GM21786 (cell line): Measurements from ENCODE around the gene RASSF5.

Experiments used
- ATAC-seq: cut with Tn5 transposase; IDR thresholded peaks from one replicate; pipeline ENCODE4 v1.9.1; 2021; ENCODE audit not compliant: unreplicated experiment

The RASSF5 gene

GRCh38 chr1:206513312-206514111, 6.2 kb downstream of the RASSF5 start:
- no peak for ATAC-seq

- ATAC-seq, result no peak
These were observed 7.6 kb downstream of the RASSF5 start for GRCh38 chr1:206514813-206515387.

- ATAC-seq, result no peak
These were observed 9.3 kb downstream of the RASSF5 start for GRCh38 chr1:206516728-206516990.

GRCh38 chr1:206517784-206518183, 10.5 kb downstream of the RASSF5 start:
- ATAC-seq, result no peak

GRCh38 chr1:206518206-206518605, 10.9 kb downstream of the RASSF5 start:
- ATAC-seq, result no peak

GRCh38 chr1:206518743-206519142, 11.4 kb downstream of the RASSF5 start:
- no peak for ATAC-seq

- no peak for ATAC-seq
These were observed 13.8 kb downstream of the RASSF5 start for GRCh38 chr1:206521127-206521526.

GRCh38 chr1:206521694-206522402, 14.5 kb downstream of the RASSF5 start:
- ATAC-seq, result no peak

- ATAC-seq, result no peak
These were observed 17.5 kb downstream of the RASSF5 start for GRCh38 chr1:206524739-206525364.

- ATAC-seq, result no peak
These were observed 19.0 kb downstream of the RASSF5 start for GRCh38 chr1:206526064-206526911.

GRCh38 chr1:206529425-206529824, 22.1 kb downstream of the RASSF5 start:
- no peak for ATAC-seq

GRCh38 chr1:206532368-206532767, 25.0 kb downstream of the RASSF5 start:
- ATAC-seq, result no peak

GRCh38 chr1:206534552-206534951, 27.2 kb downstream of the RASSF5 start:
- ATAC-seq, result no peak

GRCh38 chr1:206535853-206536188, 28.5 kb downstream of the RASSF5 start:
- ATAC-seq, result no peak

- no peak for ATAC-seq
These were observed 29.8 kb downstream of the RASSF5 start for GRCh38 chr1:206537141-206537540.

- no peak for ATAC-seq
These were observed 30.9 kb downstream of the RASSF5 start for GRCh38 chr1:206538086-206538770.

GRCh38 chr1:206538901-206539640, 31.7 kb downstream of the RASSF5 start:
- ATAC-seq, result no peak

- no peak for ATAC-seq
These were observed 32.9 kb downstream of the RASSF5 start for GRCh38 chr1:206540044-206540780.

- no peak for ATAC-seq
These were observed 34.0 kb downstream of the RASSF5 start for GRCh38 chr1:206541236-206541833.
